ENCODE measurements around the gene ANO6. TPM values are rescaled to one million over a fixed set of nuclear protein-coding genes. Genes with fewer than 3 reads are reported as not detected.

ANO6 gene
- total RNA-seq, 4 donors from 2014 or later = 31.8 to 43.5 (median 34.1) TPM

DNA sequence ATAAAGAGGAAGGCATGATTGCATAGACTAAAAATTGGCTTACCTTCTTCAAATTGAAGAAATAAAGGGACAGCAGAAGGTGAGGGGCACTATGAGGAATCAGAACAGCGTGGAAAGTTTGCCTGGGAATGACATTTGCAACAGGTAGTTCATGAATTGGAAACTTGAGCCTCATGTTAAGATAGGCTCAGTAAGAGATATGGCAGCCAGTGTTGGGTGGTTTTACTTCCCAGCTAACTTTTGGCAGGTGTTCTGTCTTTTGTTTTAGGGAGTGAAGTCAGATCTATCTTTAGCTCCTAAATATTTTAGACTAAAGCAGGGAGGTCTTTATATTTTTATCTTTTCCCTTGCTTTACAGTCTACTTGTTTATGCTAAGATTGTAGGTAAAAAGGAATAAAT lies 122.4 kb downstream of the ANO6 start:
- Histone ChIP-seq H3K27me3 (no peaks in the 10 kb centered on the region), H3K4me1 (peaks cover 14% of the 10 kb centered on the region), H3K9me3 (no peaks in the 10 kb centered on the region), H3K36me3 (no peaks in the 10 kb centered on the region), H3K27ac (no peak overlapping the region), H3K4me3 (no peak overlapping the region)
- no peak for DNase-seq (ENCODE audit: low spot score in 2 of 2)
- 89% methylated on average over 1 of the region's 1 CpG for WGBS
- TF ChIP-seq, protein P1, sequence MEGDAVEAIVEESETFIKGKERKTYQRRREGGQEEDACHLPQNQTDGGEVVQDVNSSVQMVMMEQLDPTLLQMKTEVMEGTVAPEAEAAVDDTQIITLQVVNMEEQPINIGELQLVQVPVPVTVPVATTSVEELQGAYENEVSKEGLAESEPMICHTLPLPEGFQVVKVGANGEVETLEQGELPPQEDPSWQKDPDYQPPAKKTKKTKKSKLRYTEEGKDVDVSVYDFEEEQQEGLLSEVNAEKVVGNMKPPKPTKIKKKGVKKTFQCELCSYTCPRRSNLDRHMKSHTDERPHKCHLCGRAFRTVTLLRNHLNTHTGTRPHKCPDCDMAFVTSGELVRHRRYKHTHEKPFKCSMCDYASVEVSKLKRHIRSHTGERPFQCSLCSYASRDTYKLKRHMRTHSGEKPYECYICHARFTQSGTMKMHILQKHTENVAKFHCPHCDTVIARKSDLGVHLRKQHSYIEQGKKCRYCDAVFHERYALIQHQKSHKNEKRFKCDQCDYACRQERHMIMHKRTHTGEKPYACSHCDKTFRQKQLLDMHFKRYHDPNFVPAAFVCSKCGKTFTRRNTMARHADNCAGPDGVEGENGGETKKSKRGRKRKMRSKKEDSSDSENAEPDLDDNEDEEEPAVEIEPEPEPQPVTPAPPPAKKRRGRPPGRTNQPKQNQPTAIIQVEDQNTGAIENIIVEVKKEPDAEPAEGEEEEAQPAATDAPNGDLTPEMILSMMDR (IDR thresholded peaks at IDR 0.05) = no peak
- TF ChIP-seq POLR2AphosphoS5 (IDR thresholded peaks at IDR 0.05) = no peak
- TF ChIP-seq EP300 (IDR thresholded peaks at IDR 0.05) = no peak
- no peak for TF ChIP-seq POLR2A (IDR thresholded peaks at IDR 0.05)

DNA sequence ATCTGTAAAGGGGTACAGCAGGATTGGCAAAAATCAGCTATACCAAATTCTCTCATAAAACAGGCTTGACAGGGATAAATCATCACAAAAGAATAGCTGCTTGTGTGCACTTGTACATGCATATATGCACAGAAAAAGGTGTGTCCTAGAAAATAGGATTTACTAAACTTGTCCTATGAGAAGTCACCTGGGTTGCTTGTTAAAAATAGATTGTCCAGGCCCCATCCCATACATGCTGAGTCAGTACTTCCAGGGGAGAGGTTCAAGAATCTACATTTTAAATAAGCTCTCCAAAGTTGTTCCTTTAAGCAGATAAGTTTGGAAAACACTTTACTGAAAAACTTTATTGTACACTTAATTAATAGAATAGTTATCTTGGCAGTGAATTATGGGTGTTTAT lies 123.1 kb downstream of the ANO6 start:
- H3K4me3 ChIP-seq = no peak overlapping the region
- H3K27me3 ChIP-seq = no peaks in the 10 kb centered on the region
- no peak for DNase-seq (ENCODE audit: low spot score in 2 of 2)
- H3K9me3 ChIP-seq = no peaks in the 10 kb centered on the region
- no peak overlapping the region for H3K27ac ChIP-seq
- TF ChIP-seq POLR2AphosphoS5 (IDR thresholded peaks at IDR 0.05) (no peak), EP300 (IDR thresholded peaks at IDR 0.05) (no peak), POLR2A (IDR thresholded peaks at IDR 0.05) (no peak)
- TF ChIP-seq, protein P1 (IDR thresholded peaks at IDR 0.05) = no peak
- no peaks in the 10 kb centered on the region for H3K36me3 ChIP-seq
- peaks cover 14% of the 10 kb centered on the region for H3K4me1 ChIP-seq

- Histone ChIP-seq H3K4me3 (no peak overlapping the region), H3K27me3 (no peaks in the 10 kb centered on the region), H3K9me3 (no peaks in the 10 kb centered on the region), H3K36me3 (no peaks in the 10 kb centered on the region), H3K4me1 (peaks cover 14% of the 10 kb centered on the region), H3K27ac (no peak overlapping the region)
- WGBS = 59% methylated on average over 3 of the region's 3 CpGs
- no peak for TF ChIP-seq EP300 (IDR thresholded peaks at IDR 0.05)
- TF ChIP-seq, protein P1 (IDR thresholded peaks at IDR 0.05) = no peak
- no peak for TF ChIP-seq POLR2AphosphoS5 (IDR thresholded peaks at IDR 0.05)
- TF ChIP-seq POLR2A (IDR thresholded peaks at IDR 0.05) = no peak
- DNase-seq (ENCODE audit: low spot score in 2 of 2) = no peak
Measured at GRCh38 chr12:45342171-45342570, 126.3 kb downstream of the ANO6 start.

- no peak for TF ChIP-seq POLR2AphosphoS5 (IDR thresholded peaks at IDR 0.05)
- no peak for TF ChIP-seq EP300 (IDR thresholded peaks at IDR 0.05)
- TF ChIP-seq POLR2A (IDR thresholded peaks at IDR 0.05) = no peak
- TF ChIP-seq, protein P1 (IDR thresholded peaks at IDR 0.05) = no peak
- no peaks in the 10 kb centered on the region for H3K36me3 ChIP-seq
- H3K4me1 ChIP-seq = peaks cover 14% of the 10 kb centered on the region
- H3K27me3 ChIP-seq = no peaks in the 10 kb centered on the region
- DNase-seq (ENCODE audit: low spot score in 2 of 2) = no peak
- no peak overlapping the region for H3K4me3 ChIP-seq
- H3K9me3 ChIP-seq = no peaks in the 10 kb centered on the region
- WGBS = 84% methylated on average over 2 of the region's 2 CpGs
- H3K27ac ChIP-seq = no peak overlapping the region
Measured at GRCh38 chr12:45342848-45343247, 127.0 kb downstream of the ANO6 start.

- H3K9me3 ChIP-seq = no peaks in the 10 kb centered on the region
- no peak overlapping the region for H3K27ac ChIP-seq
- H3K4me3 ChIP-seq = no peak overlapping the region
- H3K27me3 ChIP-seq = no peaks in the 10 kb centered on the region
- WGBS = 97% methylated on average over 6 of the region's 6 CpGs
- DNase-seq (ENCODE audit: low spot score in 2 of 2) = no peak
- H3K4me1 ChIP-seq = peaks cover 10% of the 10 kb centered on the region
- H3K36me3 ChIP-seq = peaks cover 5% of the 10 kb centered on the region
- TF ChIP-seq POLR2A (IDR thresholded peaks at IDR 0.05) (no peak), POLR2AphosphoS5 (IDR thresholded peaks at IDR 0.05) (no peak), EP300 (IDR thresholded peaks at IDR 0.05) (no peak)
- TF ChIP-seq, protein P1 (IDR thresholded peaks at IDR 0.05) = no peak
Measured at GRCh38 chr12:45343269-45344051, 127.6 kb downstream of the ANO6 start.
